ENCODE results near the gene VRK3.

GRCh38 chr19:49986354-49986753 lies 38.8 kb downstream of the VRK3 start:
- no peak for TF ChIP-seq CTCF (IDR thresholded peaks at IDR 0.05; ENCODE audit: borderline replicate concordance, extremely low read depth, low read length, poor library complexity, severe bottlenecking)
- TF ChIP-seq EZH2 (IDR thresholded peaks at IDR 0.05; ENCODE audit: borderline replicate concordance, low read depth, low read length, severe bottlenecking), result no peak
